GDM1 (cell line): Measurements from ENCODE around the gene PRDM16.

Source experiments
- DNase-seq: peaks from one replicate; lab custom pipeline; 2025; lab: John Stamatoyannopoulos, UW

The PRDM16 gene

GRCh38 chr1:3339856-3340255 lies 270.9 kb downstream of the PRDM16 start:
- DNase-seq = no peak

DNA sequence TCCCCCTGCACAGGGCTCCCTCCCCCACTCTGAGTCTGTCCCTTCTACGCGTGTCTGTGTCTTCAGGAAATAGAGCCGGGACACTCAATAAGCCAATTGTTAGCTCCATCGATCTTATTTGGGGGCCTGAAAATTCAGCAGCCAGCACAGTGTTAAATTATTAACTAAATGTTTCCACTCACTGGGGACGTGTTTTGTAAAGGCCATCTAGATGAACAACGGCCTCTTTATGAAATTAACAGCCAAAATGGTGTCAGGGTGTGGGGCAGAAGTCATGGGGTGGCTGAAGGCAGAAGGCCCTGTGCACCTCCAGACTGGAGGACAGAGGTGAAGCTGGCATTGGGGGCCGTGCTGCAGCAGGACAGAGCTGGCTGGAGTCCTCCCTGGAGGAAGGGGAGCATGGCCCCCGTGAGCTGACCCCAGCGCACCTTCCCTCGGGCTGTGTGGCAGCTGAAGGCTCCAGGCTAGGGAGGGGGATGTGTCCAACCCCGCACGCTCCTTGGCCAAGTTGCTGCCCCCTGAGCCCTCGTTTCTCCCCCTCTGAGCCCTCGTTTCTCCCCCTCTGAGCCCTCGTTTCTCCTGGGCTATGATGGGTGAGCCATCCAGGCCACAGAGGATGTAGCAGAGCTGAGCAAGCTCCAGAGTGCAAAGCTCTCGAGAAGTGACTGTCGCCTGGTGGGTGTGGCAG lies 271.7 kb downstream of the PRDM16 start:
- no peak for DNase-seq

GRCh38 chr1:3341236-3341994 lies 272.4 kb downstream of the PRDM16 start:
- DNase-seq = no peak

DNA sequence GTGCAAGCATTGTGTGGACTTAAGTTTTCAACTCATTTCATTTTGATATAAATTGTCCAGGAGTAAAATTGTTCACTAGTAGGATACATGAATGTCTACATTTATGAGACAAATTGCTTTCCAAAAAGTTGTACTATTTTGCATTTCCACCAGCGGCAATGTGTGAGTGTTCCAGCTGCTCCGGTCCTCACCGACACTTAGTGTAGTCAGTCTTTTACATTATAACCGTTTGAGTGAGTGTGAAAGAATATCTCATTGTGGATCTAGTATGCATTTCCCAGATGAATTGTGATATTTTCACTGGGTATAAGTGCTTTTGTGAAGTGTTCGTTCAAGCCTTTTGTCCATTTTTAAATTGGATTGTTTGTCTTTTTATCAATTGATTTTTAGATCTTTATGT lies 274.0 kb downstream of the PRDM16 start:
- no peak for DNase-seq

- DNase-seq = no peak
These were observed 275.4 kb downstream of the PRDM16 start for GRCh38 chr1:3344395-3344794.

DNA sequence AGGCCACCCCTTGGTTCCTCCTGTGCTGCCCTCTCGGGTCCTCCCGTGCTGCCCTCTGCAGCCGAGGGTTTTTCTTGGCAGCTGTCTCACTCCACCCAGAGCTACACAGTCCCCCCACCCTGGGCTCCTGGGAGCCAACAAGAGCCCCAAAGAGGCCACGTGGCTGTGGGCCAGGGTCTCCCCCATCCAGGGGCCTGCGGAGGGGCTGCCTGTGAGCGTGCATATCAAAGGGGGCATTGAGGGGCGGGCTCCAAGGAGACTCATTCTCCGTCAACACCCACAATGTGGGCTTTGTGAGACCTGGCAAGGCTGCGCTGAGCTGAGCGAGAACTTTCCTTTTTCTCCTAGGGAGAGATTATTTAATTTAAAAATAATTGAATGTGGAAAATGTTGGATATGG lies 276.8 kb downstream of the PRDM16 start:
- DNase-seq = no peak

DNA sequence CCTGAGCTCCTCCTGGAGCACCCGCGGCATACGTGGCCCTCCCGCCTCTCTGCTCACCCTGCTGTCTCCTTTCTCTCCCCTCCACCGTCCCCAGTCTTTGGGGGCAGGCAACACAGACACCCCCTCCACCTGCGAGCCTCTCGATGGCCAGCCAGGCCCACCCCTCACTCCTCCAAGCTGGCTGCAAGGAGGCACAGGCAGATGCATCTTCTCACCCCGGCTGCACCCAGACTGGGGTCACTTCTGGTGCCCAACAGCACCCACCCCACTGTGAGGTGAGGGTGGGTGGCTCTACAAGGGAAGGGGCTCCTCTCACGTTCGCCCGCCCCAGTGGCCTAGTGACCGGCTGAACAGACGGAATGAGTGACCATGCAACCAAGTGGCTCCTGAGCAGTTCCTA lies 277.5 kb downstream of the PRDM16 start:
- no peak for DNase-seq

DNA sequence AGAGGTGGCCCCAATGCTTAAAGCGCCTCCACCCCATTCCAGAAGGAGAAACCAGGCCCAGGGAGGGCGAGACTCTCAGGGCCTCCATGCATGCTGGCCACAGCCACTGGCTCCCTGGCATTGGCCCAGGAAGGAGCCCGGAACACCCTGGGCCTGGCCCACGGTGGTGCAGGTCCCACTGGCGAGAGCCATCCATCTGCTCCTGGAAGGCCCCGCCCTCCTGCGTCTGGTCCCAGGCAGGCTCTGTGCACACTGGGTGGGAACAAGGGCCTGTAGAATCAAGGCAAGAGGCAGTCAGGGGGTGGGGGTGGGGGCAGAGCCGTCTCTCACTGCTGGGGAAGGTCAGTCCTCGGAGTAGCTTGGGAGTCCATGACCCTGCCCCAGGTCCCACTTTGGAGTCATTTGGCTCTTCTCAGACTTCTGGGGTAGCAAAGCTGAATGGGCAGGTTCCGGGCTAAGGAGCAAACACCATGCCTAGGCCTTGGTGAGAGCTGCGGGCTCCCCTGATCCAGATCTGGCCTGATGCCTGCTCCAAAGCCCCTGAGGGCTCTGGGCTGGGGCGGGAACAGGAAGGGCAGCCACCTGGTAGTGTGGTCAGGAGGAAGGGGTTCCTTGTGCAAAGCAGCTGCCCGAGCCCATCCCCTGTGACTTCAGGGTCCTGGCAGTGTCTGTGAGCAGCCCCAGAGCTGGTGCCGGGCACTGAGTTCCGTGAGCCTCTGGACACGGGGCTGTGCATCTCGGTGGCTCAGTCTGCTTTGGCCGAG lies 278.4 kb downstream of the PRDM16 start:
- DNase-seq = no peak

GRCh38 chr1:3348196-3348865 lies 279.3 kb downstream of the PRDM16 start:
- DNase-seq = no peak

GRCh38 chr1:3349161-3349967 lies 280.4 kb downstream of the PRDM16 start:
- no peak for DNase-seq

GRCh38 chr1:3349968-3350299 lies 280.9 kb downstream of the PRDM16 start:
- no peak for DNase-seq

GRCh38 chr1:3350506-3351261 lies 281.7 kb downstream of the PRDM16 start:
- DNase-seq = no peak

GRCh38 chr1:3351449-3352298 lies 282.7 kb downstream of the PRDM16 start:
- no peak for DNase-seq

- DNase-seq = no peak
These were observed 283.4 kb downstream of the PRDM16 start for GRCh38 chr1:3352299-3352951.

- DNase-seq = no peak
These were observed 283.9 kb downstream of the PRDM16 start for GRCh38 chr1:3352952-3353331.

DNA sequence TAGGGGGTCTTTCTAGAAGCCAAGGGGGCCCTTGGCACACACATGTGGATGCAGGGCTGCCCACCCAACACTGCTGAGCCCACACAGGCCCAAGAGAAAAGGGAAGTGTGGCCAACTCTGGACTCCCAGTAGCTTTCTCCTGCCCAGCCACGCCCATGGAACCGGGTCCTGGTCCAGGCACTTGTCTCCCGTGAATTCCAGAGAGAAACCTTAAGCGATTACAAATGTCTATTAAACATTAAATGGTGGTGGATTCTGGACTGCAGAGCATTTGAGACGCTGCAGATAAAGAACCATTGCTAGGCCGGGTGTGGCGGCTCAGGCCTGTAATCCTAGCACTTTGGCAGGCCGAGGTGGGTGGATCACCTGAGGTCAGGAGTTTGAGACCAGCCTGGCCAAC lies 284.9 kb downstream of the PRDM16 start:
- no peak for DNase-seq

- DNase-seq = no peak
These were observed 286.1 kb downstream of the PRDM16 start for GRCh38 chr1:3355089-3355488.

- DNase-seq = no peak
These were observed 287.2 kb downstream of the PRDM16 start for GRCh38 chr1:3355894-3356826.
